ENCODE measurements around the gene CEND1. TPM values are rescaled to one million over a fixed set of nuclear protein-coding genes. Genes with fewer than 3 reads are reported as not detected.

Gene CEND1
- total RNA-seq = not detected
- long read RNA-seq, partial matches to known transcripts = 0 of 2 reads
- long read RNA-seq, other reads (novel, unspliced or antisense) = 2 of 2 reads

GRCh38 chr11:789943-790342 is at the start of gene CEND1:
Gene CEND1 (minus strand): TSS chr11:790090. CDS start chr11:788576, 1,514 bp downstream.
- Histone ChIP-seq H3K9me3 (no peaks in the 10 kb centered on the region), H3K4me3 (no peak within 1 kb of the TSS), H3K27ac (no peak within 1 kb of the TSS), H3K4me1 (peaks cover under 1% of the 10 kb centered on the region), H3K27me3 (no peaks in the 10 kb centered on the region), H3K36me3 (peaks cover 7% of the 10 kb centered on the region)
- TF ChIP-seq CTCF (IDR thresholded peaks at IDR 0.05) = no peak
- ATAC-seq (peak; percentile 9), DNase-seq (no peak)
- intact Hi-C loops (cut with DNase I) = no loop called here

GRCh38 chr11:839280-839623 is 49.4 kb upstream of the CEND1 start:
- no peak for DNase-seq
- Histone ChIP-seq H3K27ac (no peak overlapping the region), H3K9me3 (no peaks in the 10 kb centered on the region), H3K4me3 (no peak overlapping the region), H3K4me1 (peaks cover 39% of the 10 kb centered on the region), H3K27me3 (no peaks in the 10 kb centered on the region), H3K36me3 (peaks cover 50% of the 10 kb centered on the region)
- no peak for ATAC-seq
- no peak for TF ChIP-seq CTCF (IDR thresholded peaks at IDR 0.05)
- intact Hi-C loops (cut with DNase I) = no loop called here

- Histone ChIP-seq H3K27me3 (no peaks in the 10 kb centered on the region), H3K9me3 (no peaks in the 10 kb centered on the region), H3K4me1 (peaks cover 44% of the 10 kb centered on the region), H3K27ac (no peak overlapping the region), H3K36me3 (peaks cover 50% of the 10 kb centered on the region), H3K4me3 (no peak overlapping the region)
- intact Hi-C loops (cut with DNase I) = no loop called here
- TF ChIP-seq CTCF (IDR thresholded peaks at IDR 0.05) = no peak
- DNase-seq (no peak), ATAC-seq (no peak)
These were observed 48.8 kb upstream of the CEND1 start for GRCh38 chr11:838441-839279.

- DNase-seq (no peak), ATAC-seq (no peak)
- H3K9me3 ChIP-seq = no peaks in the 10 kb centered on the region
- H3K27ac ChIP-seq = peak overlapping the region; percentile 4
- H3K4me1 ChIP-seq = peaks cover 44% of the 10 kb centered on the region
- intact Hi-C loops (cut with DNase I) = no loop called here
- peaks cover 50% of the 10 kb centered on the region for H3K36me3 ChIP-seq
- no peaks in the 10 kb centered on the region for H3K27me3 ChIP-seq
- H3K4me3 ChIP-seq = no peak overlapping the region
- TF ChIP-seq CTCF (IDR thresholded peaks at IDR 0.05) = no peak
These were observed 48.1 kb upstream of the CEND1 start for GRCh38 chr11:837990-838307.

GRCh38 chr11:837189-837989 is 47.5 kb upstream of the CEND1 start:
- no peak overlapping the region for H3K4me3 ChIP-seq
- H3K9me3 ChIP-seq = no peaks in the 10 kb centered on the region
- ATAC-seq = no peak
- no peak for TF ChIP-seq CTCF (IDR thresholded peaks at IDR 0.05)
- H3K27me3 ChIP-seq = no peaks in the 10 kb centered on the region
- peaks cover 50% of the 10 kb centered on the region for H3K36me3 ChIP-seq
- peaks cover 47% of the 10 kb centered on the region for H3K4me1 ChIP-seq
- H3K27ac ChIP-seq = peak overlapping the region; percentile 4
- intact Hi-C loops (cut with DNase I) = no loop called here
- DNase-seq = no peak
